Thoracic aorta (tissue), 2 donors: ENCODE data around the gene HTT-AS. TPM values are rescaled to one million over a fixed set of nuclear protein-coding genes. Genes with fewer than 3 reads are reported as not detected.

Experiments used
- ATAC-seq: fragments of 150-250 bp; one replicate; pipeline ENCODE4 v1.8.0; 2017; ENCODE audit warnings: low read depth; ENCODE audit not compliant: insufficient number of reproducible peaks, low FRiP score
- DNase-seq: peaks from one replicate; pipeline ENCODE4 v3.0.0-alpha.2; 2020; ENCODE audit warnings: low spot score
- H3K27ac ChIP-seq, 2 donors: fragments of 200-600 bp; sonication (generic); 1 replicate in 1 of 2; 2 replicates in 1 of 2; pipeline ENCODE4 v1.5.1; 2016; ENCODE audit warnings: mild to moderate bottlenecking in 2 of 2, moderate library complexity in 2 of 2
- H3K27me3 ChIP-seq: fragments of 200-600 bp; sonication (generic); replicated peaks from 2 replicates; pipeline ENCODE4 v1.6.0; 2016; ENCODE audit warnings: mild to moderate bottlenecking; ENCODE audit not compliant: insufficient read depth
- H3K36me3 ChIP-seq: fragments of 200-600 bp; sonication (generic); one replicate; pipeline ENCODE4 v1.5.1; 2016
- H3K4me1 ChIP-seq, 2 donors: fragments of 200-600 bp; sonication (generic); 1 replicate in 1 of 2; 2 replicates in 1 of 2; pipeline versions ENCODE4 v1.5.1 to v1.6.0; 2016; ENCODE audit warnings: low read depth in 2 of 2, mild to moderate bottlenecking in 1 of 2; ENCODE audit not compliant: control insufficient read depth in 1 of 2
- H3K4me3 ChIP-seq: fragments of 200-600 bp; sonication (generic); 2 replicates; pipeline ENCODE4 v1.5.1; 2016; ENCODE audit warnings: mild to moderate bottlenecking
- H3K9me3 ChIP-seq: fragments of 200-600 bp; sonication (generic); 2 replicates; pipeline ENCODE4 v1.5.1; 2016
- total RNA-seq, 2 donors: library from RNA; depleted of rRNA; stranded (reverse); fragments of >200 nt; gene quantifications; one replicate each; pipeline versions ENCODE4 v1.1.0 to v1.2.3, GENCODE V29; 2016
- TF ChIP-seq, protein P1 (sequence below): fragments of 200-600 bp; sonication (generic); IDR thresholded peaks from one replicate; pipeline ENCODE4 v1.5.1; 2019; ENCODE audit warnings: antibody characterized with exemption

The HTT-AS gene
- total RNA-seq, 2 donors from 2014 or later: not detected

DNA sequence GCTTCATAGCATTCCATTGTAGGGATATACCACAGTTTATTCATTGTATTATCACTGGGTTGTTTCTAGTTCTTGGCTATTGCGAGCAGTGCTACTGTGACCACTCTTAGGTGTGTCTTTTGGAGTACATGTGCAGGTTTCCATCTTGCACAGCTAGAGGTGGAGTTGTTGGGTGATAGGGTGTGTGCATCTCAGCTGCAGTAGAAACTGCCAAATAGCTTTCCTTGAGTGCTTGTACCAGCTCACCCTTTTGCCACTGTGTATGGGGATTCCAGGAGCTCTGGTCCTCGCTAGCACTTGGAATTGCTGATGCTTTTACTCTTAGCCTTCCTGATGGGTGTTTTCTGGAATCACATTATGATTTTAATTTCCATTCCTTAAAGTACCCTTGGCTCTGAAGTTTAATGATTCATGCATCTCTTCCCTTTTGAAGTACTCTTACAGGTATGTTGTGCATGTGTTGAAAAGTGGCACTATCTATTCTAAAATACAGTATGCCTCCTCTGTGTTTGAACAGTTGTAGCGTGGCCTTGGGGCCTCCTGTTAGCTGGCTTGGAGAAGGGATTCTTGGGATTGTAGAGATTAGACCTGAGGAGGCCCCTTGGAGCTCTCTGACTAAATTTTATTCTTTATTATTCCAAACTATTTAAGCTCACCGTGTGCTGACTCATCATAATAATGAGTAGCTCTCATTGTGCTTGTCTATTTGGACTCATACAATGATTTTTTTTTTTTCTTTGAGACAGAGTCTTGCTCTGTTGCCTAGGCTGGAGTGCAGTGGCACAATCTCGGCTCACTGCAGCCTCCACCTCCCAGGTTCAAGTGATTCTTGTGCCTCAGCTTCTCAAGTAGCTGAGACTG, 38.5 kb upstream of the HTT-AS start:
- Histone ChIP-seq H3K27me3 (no peaks in the 10 kb centered on the region), H3K27ac (no peak overlapping the region), H3K4me1 (no peaks in the 10 kb centered on the region), H3K4me3 (no peak overlapping the region), H3K36me3 (peaks cover 31% of the 10 kb centered on the region), H3K9me3 (no peaks in the 10 kb centered on the region)
- ATAC-seq (no peak), DNase-seq (no peak)
- TF ChIP-seq, protein P1, sequence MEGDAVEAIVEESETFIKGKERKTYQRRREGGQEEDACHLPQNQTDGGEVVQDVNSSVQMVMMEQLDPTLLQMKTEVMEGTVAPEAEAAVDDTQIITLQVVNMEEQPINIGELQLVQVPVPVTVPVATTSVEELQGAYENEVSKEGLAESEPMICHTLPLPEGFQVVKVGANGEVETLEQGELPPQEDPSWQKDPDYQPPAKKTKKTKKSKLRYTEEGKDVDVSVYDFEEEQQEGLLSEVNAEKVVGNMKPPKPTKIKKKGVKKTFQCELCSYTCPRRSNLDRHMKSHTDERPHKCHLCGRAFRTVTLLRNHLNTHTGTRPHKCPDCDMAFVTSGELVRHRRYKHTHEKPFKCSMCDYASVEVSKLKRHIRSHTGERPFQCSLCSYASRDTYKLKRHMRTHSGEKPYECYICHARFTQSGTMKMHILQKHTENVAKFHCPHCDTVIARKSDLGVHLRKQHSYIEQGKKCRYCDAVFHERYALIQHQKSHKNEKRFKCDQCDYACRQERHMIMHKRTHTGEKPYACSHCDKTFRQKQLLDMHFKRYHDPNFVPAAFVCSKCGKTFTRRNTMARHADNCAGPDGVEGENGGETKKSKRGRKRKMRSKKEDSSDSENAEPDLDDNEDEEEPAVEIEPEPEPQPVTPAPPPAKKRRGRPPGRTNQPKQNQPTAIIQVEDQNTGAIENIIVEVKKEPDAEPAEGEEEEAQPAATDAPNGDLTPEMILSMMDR: no peak

DNA sequence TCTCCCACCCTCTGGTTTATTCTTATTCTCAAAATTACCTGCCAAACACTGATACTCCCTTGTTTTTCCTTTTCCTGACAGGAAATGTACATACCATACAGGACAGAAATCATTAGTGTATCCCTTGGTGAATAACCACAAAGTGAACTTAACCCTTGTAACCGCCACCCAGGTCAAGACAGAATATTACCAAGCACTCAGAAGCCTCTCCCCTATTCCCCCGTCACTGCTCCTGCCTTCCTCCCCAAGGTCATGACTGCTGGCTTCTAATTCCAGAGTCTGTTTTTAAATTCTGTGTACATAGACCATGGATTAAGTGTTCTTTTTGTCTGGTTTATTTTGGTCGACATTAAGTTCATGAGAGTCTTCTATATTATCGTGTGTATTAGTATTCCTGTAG, 37.9 kb upstream of the HTT-AS start:
- Histone ChIP-seq H3K9me3 (no peaks in the 10 kb centered on the region), H3K4me3 (no peak overlapping the region), H3K36me3 (peaks cover 31% of the 10 kb centered on the region), H3K27ac (no peak overlapping the region), H3K27me3 (no peaks in the 10 kb centered on the region), H3K4me1 (no peaks in the 10 kb centered on the region)
- TF ChIP-seq, protein P1: no peak
- DNase-seq: no peak
- ATAC-seq: no peak

DNA sequence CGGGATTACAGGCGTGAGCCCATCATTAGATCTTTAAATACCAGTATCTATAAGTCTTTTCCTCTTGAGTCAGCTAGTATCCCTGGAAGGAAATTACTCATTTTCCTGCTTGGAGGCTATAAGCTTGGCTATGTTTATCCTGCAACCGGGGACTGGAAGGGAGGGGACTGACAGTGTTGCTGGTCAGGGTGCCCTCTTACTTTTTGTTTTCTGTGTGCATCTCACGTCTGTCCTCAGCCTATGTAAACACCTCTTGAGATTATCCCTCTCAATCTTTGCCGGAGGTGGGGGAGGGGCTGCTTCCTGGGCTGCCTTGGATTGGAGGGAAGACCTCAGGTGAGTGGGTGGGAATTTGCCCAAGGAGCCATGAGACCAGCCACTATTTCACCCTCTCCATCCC, 37.1 kb upstream of the HTT-AS start:
- DNase-seq: no peak
- H3K4me3 ChIP-seq: no peak overlapping the region
- H3K9me3 ChIP-seq: no peaks in the 10 kb centered on the region
- H3K36me3 ChIP-seq: peaks cover 24% of the 10 kb centered on the region
- TF ChIP-seq, protein P1: no peak
- no peak overlapping the region for H3K27ac ChIP-seq
- no peak for ATAC-seq
- H3K4me1 ChIP-seq: peaks cover under 1 to 4% of the 10 kb centered on the region in 2 donors
- H3K27me3 ChIP-seq: no peaks in the 10 kb centered on the region

DNA sequence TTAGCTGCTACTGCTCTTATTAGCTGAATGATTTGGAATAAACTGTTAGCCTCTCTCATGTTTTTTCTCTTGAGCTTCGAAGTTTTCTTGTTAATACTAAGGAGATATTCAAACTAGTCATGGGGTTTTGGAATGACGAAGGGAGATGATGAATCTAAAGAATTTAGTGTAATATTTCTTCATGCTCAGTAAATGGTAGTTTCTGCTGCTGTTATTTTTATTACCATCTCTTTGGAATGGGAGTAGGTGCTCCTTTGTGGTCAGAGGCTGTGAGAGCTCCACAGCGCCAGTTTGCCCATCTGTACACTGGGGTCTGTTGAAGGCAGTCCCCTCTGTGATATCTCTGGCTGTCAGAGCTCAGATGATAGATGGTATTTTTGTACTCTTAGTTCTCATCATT, 33.9 kb upstream of the HTT-AS start:
- Histone ChIP-seq H3K4me3 (no peak overlapping the region), H3K36me3 (peaks cover 11% of the 10 kb centered on the region), H3K9me3 (no peaks in the 10 kb centered on the region), H3K27me3 (no peaks in the 10 kb centered on the region), H3K4me1 (peaks cover 4% of the 10 kb centered on the region in 2 donors), H3K27ac (no peak overlapping the region)
- ATAC-seq (no peak), DNase-seq (no peak)
- TF ChIP-seq, protein P1: no peak

DNA sequence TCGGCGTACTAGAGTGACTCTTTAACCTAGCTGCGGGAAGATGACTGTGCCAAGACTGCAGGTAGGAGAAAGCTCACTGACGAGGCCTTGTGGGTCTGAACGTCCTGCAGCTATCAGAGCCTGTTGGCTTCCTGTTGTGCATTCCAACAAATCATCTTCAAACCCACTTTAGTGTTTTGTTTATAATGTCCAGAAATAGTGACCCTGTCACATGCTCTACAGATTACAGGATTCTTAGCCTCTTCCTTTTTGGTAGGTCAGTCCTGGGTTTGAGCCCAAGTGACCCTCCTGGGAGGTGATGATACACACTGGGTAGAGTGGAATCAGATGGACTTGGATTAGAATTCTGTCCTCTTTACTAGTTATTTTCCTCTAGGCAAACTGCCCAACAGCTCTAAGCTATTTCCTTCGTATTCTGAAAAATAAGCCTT, 33.4 kb upstream of the HTT-AS start:
- peaks cover 4% of the 10 kb centered on the region in 2 donors for H3K4me1 ChIP-seq
- H3K4me3 ChIP-seq: no peak overlapping the region
- no peaks in the 10 kb centered on the region for H3K9me3 ChIP-seq
- TF ChIP-seq, protein P1: no peak
- no peak overlapping the region for H3K27ac ChIP-seq
- H3K36me3 ChIP-seq: peaks cover 11% of the 10 kb centered on the region
- no peak for DNase-seq
- ATAC-seq: no peak
- no peaks in the 10 kb centered on the region for H3K27me3 ChIP-seq
